Ascending aorta (tissue), 2 donors: ENCODE data around the gene FREM2. TPM values are rescaled to one million over a fixed set of nuclear protein-coding genes. Genes with fewer than 3 reads are reported as not detected.

Experiments used
- DNase-seq, 2 donors: peaks; one replicate each; pipeline ENCODE4 v3.0.0-alpha.2; 2019; ENCODE audit warnings: low spot score in 2 of 2
- H3K27ac ChIP-seq, 2 donors: fragments of 200-600 bp; sonication (generic); one replicate each; pipeline ENCODE4 v1.5.1; 2016 to 2017; ENCODE audit warnings: mild to moderate bottlenecking in 1 of 2
- H3K27me3 ChIP-seq: fragments of 200-600 bp; sonication (generic); one replicate; pipeline ENCODE4 v1.5.1; 2017
- H3K36me3 ChIP-seq, 2 donors: fragments of 200-600 bp; sonication (generic); one replicate each; pipeline ENCODE4 v1.5.1; 2016
- H3K4me1 ChIP-seq, 2 donors: fragments of 200-600 bp; sonication (generic); one replicate each; pipeline ENCODE4 v1.5.1; 2016 to 2017; ENCODE audit warnings: mild to moderate bottlenecking in 1 of 2
- H3K4me3 ChIP-seq, 2 donors: fragments of 200-600 bp; sonication (generic); one replicate each; pipeline ENCODE4 v1.5.1; 2016 to 2017; ENCODE audit warnings: mild to moderate bottlenecking in 1 of 2
- H3K9me3 ChIP-seq, 2 donors: fragments of 200-600 bp; sonication (generic); one replicate each; pipeline ENCODE4 v1.5.1; 2016
- CTCF ChIP-seq, 3 experiments: fragments of 200-600 bp in 2 of 3; fragments of 450-650 bp in 1 of 3; sonication (generic) in 2 of 3; IDR thresholded peaks; one replicate each; pipeline ENCODE4 v1.5.1; 2016 to 2019; ENCODE audit warnings: antibody characterized with exemption in 3 of 3, mild to moderate bottlenecking in 1 of 3, moderate library complexity in 1 of 3
- intact Hi-C: fragments of 100-400 bp; cut with DNase I; formaldehyde crosslinking; loops from one replicate; pipeline ENCODE4 v1.15.1; 2023
- total RNA-seq: library from RNA; depleted of rRNA; stranded (reverse); fragments of >200 nt; gene quantifications from one replicate; pipeline ENCODE4 v1.1.0, GENCODE V29; 2016

Gene FREM2
- total RNA-seq, 1 donor from 2014 or later: not detected

GRCh38 chr13:38775085-38775484 lies 88.2 kb downstream of the FREM2 start:
- H3K27me3 ChIP-seq: no peaks in the 10 kb centered on the region
- no peaks in the 10 kb centered on the region for H3K36me3 ChIP-seq
- H3K9me3 ChIP-seq: no peaks in the 10 kb centered on the region
- intact Hi-C loops: no loop called here
- H3K4me1 ChIP-seq: no peaks in the 10 kb centered on the region
- H3K4me3 ChIP-seq: no peak overlapping the region
- H3K27ac ChIP-seq: no peak overlapping the region
- TF ChIP-seq CTCF (IDR thresholded peaks at IDR 0.05): no peak
- no peak for DNase-seq

GRCh38 chr13:38777347-38778119 lies 90.7 kb downstream of the FREM2 start:
- no peaks in the 10 kb centered on the region for H3K9me3 ChIP-seq
- intact Hi-C loops: no loop called here
- no peaks in the 10 kb centered on the region for H3K27me3 ChIP-seq
- no peak overlapping the region for H3K27ac ChIP-seq
- no peak overlapping the region for H3K4me3 ChIP-seq
- H3K4me1 ChIP-seq: no peaks in the 10 kb centered on the region
- no peaks in the 10 kb centered on the region for H3K36me3 ChIP-seq
- no peak for DNase-seq
- no peak for TF ChIP-seq CTCF (IDR thresholded peaks at IDR 0.05)

- Histone ChIP-seq H3K9me3 (no peaks in the 10 kb centered on the region), H3K36me3 (no peaks in the 10 kb centered on the region), H3K4me3 (no peak overlapping the region), H3K27me3 (no peaks in the 10 kb centered on the region), H3K4me1 (no peaks in the 10 kb centered on the region), H3K27ac (no peak overlapping the region)
- DNase-seq: no peak
- no peak for TF ChIP-seq CTCF (IDR thresholded peaks at IDR 0.05)
- intact Hi-C loops: no loop called here
Observed at GRCh38 chr13:38781539-38781938, 94.7 kb downstream of the FREM2 start.

- no peak overlapping the region for H3K27ac ChIP-seq
- no peaks in the 10 kb centered on the region for H3K27me3 ChIP-seq
- no peaks in the 10 kb centered on the region for H3K4me1 ChIP-seq
- intact Hi-C loops: no loop called here
- no peaks in the 10 kb centered on the region for H3K9me3 ChIP-seq
- H3K4me3 ChIP-seq: no peak overlapping the region
- TF ChIP-seq CTCF (IDR thresholded peaks at IDR 0.05): no peak
- no peak for DNase-seq
- H3K36me3 ChIP-seq: no peaks in the 10 kb centered on the region
Observed at GRCh38 chr13:38784036-38784880, 97.4 kb downstream of the FREM2 start.

- intact Hi-C loops: no loop called here
Observed at GRCh38 chr13:38785042-38785441, 98.2 kb downstream of the FREM2 start.

More at GRCh38 chr13:38785042-38785441, 98.2 kb downstream of the FREM2 start:
- no peak for TF ChIP-seq CTCF (IDR thresholded peaks at IDR 0.05)
- Histone ChIP-seq H3K27ac (no peak overlapping the region), H3K36me3 (no peaks in the 10 kb centered on the region), H3K27me3 (no peaks in the 10 kb centered on the region), H3K4me3 (no peak overlapping the region), H3K4me1 (no peaks in the 10 kb centered on the region), H3K9me3 (no peaks in the 10 kb centered on the region)
- no peak for DNase-seq
